ENCODE results near the gene PRKCD.

GRCh38 chr3:53226142-53226840, 65.3 kb downstream of the PRKCD start:
- TF ChIP-seq CTCF (IDR thresholded peaks at IDR 0.05) (no peak), ZFX (IDR thresholded peaks at IDR 0.05; ENCODE audit: borderline replicate concordance) (no peak)
